HepG2 (cell line): ENCODE data around the gene COG4. TPM values are rescaled to one million over a fixed set of nuclear protein-coding genes. Genes with fewer than 3 reads are reported as not detected.

Experiments
- AGO2 ChIP-seq: fragments of 200-400 bp; formaldehyde crosslinking; optimal IDR thresholded peaks from 2 replicates; pipeline ENCODE3; 2017; ENCODE audit warnings: mild to moderate bottlenecking, low read depth, low read length, moderate library complexity
- CENPX ChIP-seq: sonication (generic); formaldehyde crosslinking; IDR thresholded peaks from 2 replicates; pipeline ENCODE4 v1.9.0; 2021; ENCODE audit warnings: mild to moderate bottlenecking, missing genetic modification reagents, moderate library complexity
- ELK4 ChIP-seq: sonication (generic); formaldehyde crosslinking; IDR thresholded peaks from 2 replicates; pipeline ENCODE4 v1.9.0; 2021; ENCODE audit warnings: missing genetic modification reagents, borderline replicate concordance
- FOXA3 ChIP-seq: IDR thresholded peaks from 2 replicates; pipeline ENCODE4 v1.6.1; 2016; ENCODE audit warnings: missing genetic modification reagents, missing compliant biosample characterization
- HNF4A ChIP-seq: sonication (generic); formaldehyde crosslinking; IDR thresholded peaks from 2 replicates; pipeline ENCODE4 v1.4.0; 2020; ENCODE audit warnings: missing genetic modification reagents
- HNRNPLL ChIP-seq: fragments of 200-400 bp; formaldehyde crosslinking; IDR thresholded peaks from 2 replicates; pipeline ENCODE4 v1.6.1; 2017; ENCODE audit warnings: mild to moderate bottlenecking, low read depth, low read length; ENCODE audit not compliant: poor library complexity, severe bottlenecking
- HOXA3 ChIP-seq: sonication (generic); formaldehyde crosslinking; IDR thresholded peaks from 2 replicates; pipeline ENCODE4 v1.5.0; 2020; ENCODE audit warnings: missing genetic modification reagents
- NPAS2 ChIP-seq: sonication (generic); formaldehyde crosslinking; IDR thresholded peaks from 2 replicates; pipeline ENCODE4 v1.8.0; 2022; ENCODE audit warnings: mild to moderate bottlenecking, missing genetic modification reagents, borderline replicate concordance
- ZBTB37 ChIP-seq: sonication (generic); formaldehyde crosslinking; IDR thresholded peaks from 2 replicates; pipeline ENCODE4 v1.4.0; 2020; ENCODE audit warnings: mild to moderate bottlenecking, missing genetic modification reagents
- ZFY ChIP-seq: sonication (generic); formaldehyde crosslinking; IDR thresholded peaks from 2 replicates; pipeline ENCODE4 v1.4.0; 2020; ENCODE audit warnings: missing genetic modification reagents
- ZNF124 ChIP-seq: sonication (generic); formaldehyde crosslinking; IDR thresholded peaks from 2 replicates; pipeline ENCODE4 v1.4.0; 2020; ENCODE audit warnings: missing genetic modification reagents
- ZNF225 ChIP-seq: sonication (generic); formaldehyde crosslinking; IDR thresholded peaks from 2 replicates; pipeline ENCODE4 v1.4.0; 2020; ENCODE audit warnings: mild to moderate bottlenecking, missing genetic modification reagents
- ZNF280D ChIP-seq: sonication (generic); formaldehyde crosslinking; IDR thresholded peaks from 2 replicates; pipeline ENCODE4 v1.5.1; 2020; ENCODE audit warnings: mild to moderate bottlenecking, missing genetic modification reagents
- ZNF589 ChIP-seq: sonication (generic); formaldehyde crosslinking; conservative IDR thresholded peaks from 2 replicates; pipeline ENCODE4 v1.8.0; 2022; ENCODE audit warnings: mild to moderate bottlenecking, moderate library complexity, missing genetic modification reagents
- ZZZ3 ChIP-seq: sonication (generic); formaldehyde crosslinking; IDR thresholded peaks from 2 replicates; pipeline ENCODE4 v1.4.0; 2020; ENCODE audit warnings: missing genetic modification reagents, mild to moderate bottlenecking, borderline replicate concordance
- polyA plus RNA-seq, 8 experiments: library from polyadenylated mRNA; depleted of rRNA in 3 of 8; stranded (reverse) in 7 of 8; unstranded in 1 of 8; fragments of >200 nt; fragmentation: Illumina TruSeq in 4 of 8; extraction: Trizol in 4 of 8; gene quantifications; 2 replicates each; pipeline versions ENCODE4 v1.2.1 to v1.2.3, GENCODE V29; 2011 to 2016; ENCODE audit warnings: low read depth in 4 of 8, missing spikeins in 1 of 8, mixed read lengths in 1 of 8; ENCODE audit not compliant: insufficient read depth in 1 of 8
- total RNA-seq, 5 experiments: library from RNA; depleted of rRNA; stranded (reverse); fragments of >200 nt; fragmentation: Illumina TruSeq; extraction: Trizol; gene quantifications; 2 replicates each; pipeline ENCODE4 v1.2.3, GENCODE V29; 2016; ENCODE audit warnings: low read depth in 1 of 5
- TF ChIP-seq, protein P1 (sequence below): sonication (generic); formaldehyde crosslinking; IDR thresholded peaks from 2 replicates; pipeline ENCODE4 v1.4.0; 2020; ENCODE audit warnings: mild to moderate bottlenecking, missing genetic modification reagents, borderline replicate concordance
- TF ChIP-seq, protein P2 (sequence below): sonication (generic); formaldehyde crosslinking; IDR thresholded peaks from 2 replicates; pipeline ENCODE4 v1.4.0; 2020; ENCODE audit warnings: missing genetic modification reagents

The COG4 gene
- total and polyA plus RNA-seq, 2 of the 13 experiments (the other 11 are each of a cell fraction or from before 2014, with no cell fraction given): 51.1 to 73.8 TPM

DNA sequence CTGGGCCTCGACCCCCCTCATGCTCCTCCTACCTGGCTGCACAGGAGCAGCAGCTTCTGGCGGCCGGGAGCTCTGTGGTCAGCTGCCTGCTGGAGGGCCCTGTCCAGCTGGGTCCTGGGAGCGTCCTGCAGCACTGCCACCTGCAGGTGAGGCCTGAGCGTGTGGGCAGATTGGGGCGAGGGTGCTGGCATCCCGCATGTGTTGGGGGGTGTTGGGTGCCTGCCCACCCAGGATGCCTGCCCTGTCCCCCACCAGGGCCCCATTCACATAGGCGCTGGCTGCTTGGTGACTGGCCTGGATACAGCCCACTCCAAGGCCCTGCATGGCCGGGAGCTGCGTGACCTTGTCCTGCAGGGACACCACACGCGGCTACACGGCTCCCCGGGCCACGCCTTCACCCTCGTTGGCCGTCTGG, 52.4 kb downstream of the COG4 start (continued):
- no peak for TF ChIP-seq ZNF280D (CRISPR knock-in tag)
- TF ChIP-seq AGO2: peak; percentile 53
- peak; percentile 92; the same call in 1 of the 2 replicates for TF ChIP-seq ZNF225
- TF ChIP-seq NPAS2: no peak
- TF ChIP-seq ZZZ3: peak; percentile 65; the same call in 1 of the 2 replicates
- TF ChIP-seq, protein P1, sequence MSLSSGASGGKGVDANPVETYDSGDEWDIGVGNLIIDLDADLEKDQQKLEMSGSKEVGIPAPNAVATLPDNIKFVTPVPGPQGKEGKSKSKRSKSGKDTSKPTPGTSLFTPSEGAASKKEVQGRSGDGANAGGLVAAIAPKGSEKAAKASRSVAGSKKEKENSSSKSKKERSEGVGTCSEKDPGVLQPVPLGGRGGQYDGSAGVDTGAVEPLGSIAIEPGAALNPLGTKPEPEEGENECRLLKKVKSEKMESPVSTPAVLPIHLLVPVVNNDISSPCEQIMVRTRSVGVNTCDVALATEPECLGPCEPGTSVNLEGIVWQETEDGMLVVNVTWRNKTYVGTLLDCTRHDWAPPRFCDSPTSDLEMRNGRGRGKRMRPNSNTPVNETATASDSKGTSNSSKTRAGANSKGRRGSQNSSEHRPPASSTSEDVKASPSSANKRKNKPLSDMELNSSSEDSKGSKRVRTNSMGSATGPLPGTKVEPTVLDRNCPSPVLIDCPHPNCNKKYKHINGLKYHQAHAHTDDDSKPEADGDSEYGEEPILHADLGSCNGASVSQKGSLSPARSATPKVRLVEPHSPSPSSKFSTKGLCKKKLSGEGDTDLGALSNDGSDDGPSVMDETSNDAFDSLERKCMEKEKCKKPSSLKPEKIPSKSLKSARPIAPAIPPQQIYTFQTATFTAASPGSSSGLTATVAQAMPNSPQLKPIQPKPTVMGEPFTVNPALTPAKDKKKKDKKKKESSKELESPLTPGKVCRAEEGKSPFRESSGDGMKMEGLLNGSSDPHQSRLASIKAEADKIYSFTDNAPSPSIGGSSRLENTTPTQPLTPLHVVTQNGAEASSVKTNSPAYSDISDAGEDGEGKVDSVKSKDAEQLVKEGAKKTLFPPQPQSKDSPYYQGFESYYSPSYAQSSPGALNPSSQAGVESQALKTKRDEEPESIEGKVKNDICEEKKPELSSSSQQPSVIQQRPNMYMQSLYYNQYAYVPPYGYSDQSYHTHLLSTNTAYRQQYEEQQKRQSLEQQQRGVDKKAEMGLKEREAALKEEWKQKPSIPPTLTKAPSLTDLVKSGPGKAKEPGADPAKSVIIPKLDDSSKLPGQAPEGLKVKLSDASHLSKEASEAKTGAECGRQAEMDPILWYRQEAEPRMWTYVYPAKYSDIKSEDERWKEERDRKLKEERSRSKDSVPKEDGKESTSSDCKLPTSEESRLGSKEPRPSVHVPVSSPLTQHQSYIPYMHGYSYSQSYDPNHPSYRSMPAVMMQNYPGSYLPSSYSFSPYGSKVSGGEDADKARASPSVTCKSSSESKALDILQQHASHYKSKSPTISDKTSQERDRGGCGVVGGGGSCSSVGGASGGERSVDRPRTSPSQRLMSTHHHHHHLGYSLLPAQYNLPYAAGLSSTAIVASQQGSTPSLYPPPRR (CRISPR knock-in tag): peak; percentile 27; the same call in 1 of the 2 replicates
- TF ChIP-seq FOXA3 (CRISPR knock-in tag): 0 out of 2 replicates have a peak, but pooled peaks have one; percentile 17
- TF ChIP-seq, protein P2, sequence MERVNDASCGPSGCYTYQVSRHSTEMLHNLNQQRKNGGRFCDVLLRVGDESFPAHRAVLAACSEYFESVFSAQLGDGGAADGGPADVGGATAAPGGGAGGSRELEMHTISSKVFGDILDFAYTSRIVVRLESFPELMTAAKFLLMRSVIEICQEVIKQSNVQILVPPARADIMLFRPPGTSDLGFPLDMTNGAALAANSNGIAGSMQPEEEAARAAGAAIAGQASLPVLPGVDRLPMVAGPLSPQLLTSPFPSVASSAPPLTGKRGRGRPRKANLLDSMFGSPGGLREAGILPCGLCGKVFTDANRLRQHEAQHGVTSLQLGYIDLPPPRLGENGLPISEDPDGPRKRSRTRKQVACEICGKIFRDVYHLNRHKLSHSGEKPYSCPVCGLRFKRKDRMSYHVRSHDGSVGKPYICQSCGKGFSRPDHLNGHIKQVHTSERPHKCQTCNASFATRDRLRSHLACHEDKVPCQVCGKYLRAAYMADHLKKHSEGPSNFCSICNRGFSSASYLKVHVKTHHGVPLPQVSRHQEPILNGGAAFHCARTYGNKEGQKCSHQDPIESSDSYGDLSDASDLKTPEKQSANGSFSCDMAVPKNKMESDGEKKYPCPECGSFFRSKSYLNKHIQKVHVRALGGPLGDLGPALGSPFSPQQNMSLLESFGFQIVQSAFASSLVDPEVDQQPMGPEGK (CRISPR knock-in tag): peak; percentile 72
- TF ChIP-seq ELK4 (CRISPR knock-in tag): no peak
- no peak for TF ChIP-seq ZNF589 (CRISPR knock-in tag)
- no peak for TF ChIP-seq CENPX (CRISPR knock-in tag)
- TF ChIP-seq HNF4A: 0 out of 2 replicates have a peak, but pooled peaks have one; percentile 3
- TF ChIP-seq ZBTB37: no peak
- peak; percentile 29 for TF ChIP-seq HOXA3
- TF ChIP-seq ZNF124 (CRISPR knock-in tag): no peak
- peak; percentile 61; the same call in 1 of the 2 replicates for TF ChIP-seq ZFY
- TF ChIP-seq HNRNPLL: peak; percentile 61
